HG03103 (cell line): ENCODE measurements around the gene MAD1L1.
"Not testable (repeated sequence)": the region's sequence is repeated elsewhere in the genome, so short reads cannot be mapped to it uniquely, and the experiment has no call there.

ENCODE experiments used
- ATAC-seq: cut with Tn5 transposase; IDR thresholded peaks from one replicate; pipeline ENCODE4 v1.9.1; 2021; ENCODE audit warnings: low read depth; ENCODE audit not compliant: unreplicated experiment

The MAD1L1 gene

DNA sequence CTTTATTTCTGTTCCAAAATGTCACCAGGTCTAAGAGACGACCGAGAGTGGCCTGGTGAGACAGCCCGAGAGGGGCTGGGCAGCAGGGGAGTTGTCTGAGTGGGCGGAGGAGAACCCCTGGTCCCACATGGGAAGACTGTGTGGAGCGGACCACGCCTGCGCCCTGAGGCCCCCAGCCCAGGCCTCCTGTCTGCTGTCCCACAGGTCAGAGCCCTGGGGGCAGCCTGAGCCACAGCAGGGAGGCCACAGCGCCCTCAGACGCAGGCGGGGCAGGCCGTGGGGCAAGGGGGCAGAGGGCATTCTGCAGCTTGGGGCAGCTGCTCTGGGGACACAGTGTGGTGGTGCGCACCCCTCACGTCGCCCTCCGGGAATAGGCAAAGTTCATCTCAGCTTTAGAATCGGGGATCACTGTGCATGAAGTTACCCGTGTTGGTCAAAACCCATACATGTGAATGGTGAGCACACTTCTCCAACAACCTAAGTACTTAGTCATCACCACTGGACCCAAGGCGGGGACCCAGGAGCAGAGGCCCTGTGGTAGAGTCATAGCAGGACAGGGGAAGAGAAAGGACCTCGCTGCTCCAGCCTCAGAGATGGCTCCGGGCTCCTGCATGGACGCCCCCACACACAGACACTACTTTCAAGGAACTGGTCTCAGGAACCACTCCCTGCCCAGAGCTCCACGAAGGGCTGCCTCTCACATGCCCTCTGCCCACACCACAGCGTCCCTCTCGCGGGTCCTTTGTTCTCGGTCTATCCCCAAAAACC, 348.0 kb downstream of the MAD1L1 start:
- ATAC-seq = no peak

DNA sequence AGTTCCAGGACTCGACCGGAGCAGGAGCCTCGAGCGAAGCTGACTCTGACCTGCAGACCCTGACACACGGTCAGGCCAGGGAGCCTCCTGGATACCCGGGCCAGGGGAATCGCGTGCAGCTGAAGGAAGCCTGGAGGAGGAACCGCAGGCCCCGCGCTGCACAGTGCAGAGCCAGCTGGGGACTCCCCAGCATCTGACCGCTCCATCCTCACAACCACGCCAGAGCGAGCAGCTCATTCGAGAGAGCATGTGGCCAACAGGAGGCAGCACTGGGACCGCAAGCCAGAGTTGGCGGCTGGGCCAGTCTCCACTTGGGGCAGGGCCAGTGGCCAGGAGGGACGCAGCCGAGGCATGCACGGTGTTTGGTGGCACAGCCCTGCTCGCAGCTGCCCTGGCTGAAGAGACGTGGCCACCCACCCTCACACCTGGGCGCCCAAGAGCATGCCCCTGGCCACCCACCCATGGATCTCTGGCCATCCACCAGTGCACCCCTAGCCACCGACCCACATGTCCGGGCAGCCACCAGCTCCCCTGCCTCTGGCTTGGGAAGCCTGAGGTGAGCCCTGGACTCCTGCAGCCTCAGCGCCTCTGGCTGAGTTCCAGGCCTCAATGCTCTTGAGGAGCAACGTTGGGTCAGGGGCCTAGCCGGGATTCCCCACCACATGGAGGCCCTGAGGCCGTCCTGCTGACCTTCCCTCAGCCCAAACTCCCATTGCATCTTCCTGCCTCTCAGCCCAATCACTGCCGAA, 348.7 kb downstream of the MAD1L1 start:
- no peak for ATAC-seq

DNA sequence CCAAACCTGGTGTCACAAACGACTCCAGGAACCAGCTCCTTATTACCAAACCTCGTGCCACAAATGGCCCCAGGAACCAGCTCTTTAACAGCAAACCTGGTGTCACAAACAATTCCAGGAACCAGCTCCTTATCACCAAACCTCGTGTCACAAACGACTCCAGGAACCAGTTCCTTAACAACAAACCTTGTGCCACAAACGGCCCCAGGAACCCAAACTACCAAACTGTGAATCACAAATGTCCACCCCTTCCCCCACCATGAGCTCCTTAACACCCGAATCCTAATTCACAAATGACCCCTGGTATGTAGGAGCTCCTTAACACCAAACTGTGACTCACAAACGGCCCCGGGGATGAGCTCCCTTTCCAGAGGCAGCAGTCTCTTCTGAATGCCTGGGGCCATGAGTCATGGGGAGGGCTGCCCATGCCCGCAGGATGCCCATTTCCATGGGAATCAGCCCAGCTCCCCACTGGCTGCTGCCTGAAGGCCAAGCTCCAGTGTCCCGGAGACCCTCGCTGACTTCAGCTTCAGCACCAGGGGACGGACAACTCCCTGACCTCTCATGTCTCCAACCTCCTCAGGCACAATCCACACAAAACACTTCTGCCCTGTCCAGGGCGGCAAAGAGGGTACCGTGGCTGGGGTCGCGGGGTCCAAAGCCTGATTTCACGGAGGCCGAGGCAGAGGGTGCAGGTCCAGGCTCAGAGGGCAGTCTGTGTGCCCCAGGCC, 349.5 kb downstream of the MAD1L1 start:
- ATAC-seq = no peak

DNA sequence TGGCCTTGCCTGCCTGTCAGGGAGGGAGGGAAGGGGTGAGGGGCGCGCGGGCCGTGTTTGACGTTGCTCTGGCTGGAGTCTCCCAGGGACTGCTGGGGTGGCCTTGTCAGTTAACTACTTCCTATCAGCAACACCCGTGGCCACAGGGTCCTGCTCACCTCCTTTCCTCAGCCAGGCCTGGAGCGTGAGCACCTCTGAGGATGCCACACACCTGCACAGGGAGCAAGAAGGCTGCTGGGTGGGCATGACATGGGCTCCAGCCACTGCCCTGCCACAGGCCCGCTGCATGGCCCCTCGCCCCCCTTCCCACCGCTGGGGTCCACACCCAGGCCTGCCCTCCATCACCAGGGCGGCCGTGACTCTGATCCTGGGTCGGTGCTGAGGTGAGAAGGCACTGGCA, 350.3 kb downstream of the MAD1L1 start:
- no peak for ATAC-seq

DNA sequence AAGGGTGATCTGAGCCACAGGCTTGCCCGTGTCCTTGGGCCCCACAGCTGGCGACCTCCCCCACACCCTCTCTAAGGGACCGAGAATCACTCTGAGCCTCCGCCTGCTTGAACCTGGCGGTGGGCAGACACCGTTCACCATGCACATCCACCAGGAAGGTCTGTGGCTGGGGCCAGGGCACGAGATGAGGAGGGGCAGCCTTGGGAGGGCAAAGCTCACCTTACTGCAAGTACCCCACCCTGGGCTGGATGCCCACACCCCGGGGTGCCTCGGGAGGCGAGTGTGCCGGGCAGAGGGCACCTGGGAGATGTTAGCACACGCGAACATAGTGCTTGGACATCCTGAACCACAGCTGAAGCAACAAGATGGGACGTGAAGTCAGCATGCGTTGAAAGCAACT, 350.8 kb downstream of the MAD1L1 start:
- no peak for ATAC-seq

DNA sequence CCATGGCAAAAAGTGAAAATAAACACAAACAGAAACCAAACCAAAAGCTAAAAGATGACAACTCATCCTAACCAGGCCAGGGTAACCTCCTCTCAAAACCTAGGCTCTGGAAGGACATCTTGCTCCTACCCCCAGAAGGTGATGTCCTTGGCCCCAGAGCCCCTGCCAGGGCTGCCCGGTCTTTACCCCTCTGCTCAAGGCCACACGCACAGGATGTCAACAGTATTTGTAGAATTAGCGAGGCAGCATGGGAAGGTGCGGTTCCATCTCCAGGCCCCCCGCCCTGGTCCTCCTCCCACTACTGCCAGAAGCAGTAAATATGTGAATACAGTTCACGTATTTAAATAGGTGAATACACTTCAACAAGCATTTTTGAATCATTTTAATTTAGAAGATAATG, 356.1 kb downstream of the MAD1L1 start:
- not testable (repeated sequence) for ATAC-seq

DNA sequence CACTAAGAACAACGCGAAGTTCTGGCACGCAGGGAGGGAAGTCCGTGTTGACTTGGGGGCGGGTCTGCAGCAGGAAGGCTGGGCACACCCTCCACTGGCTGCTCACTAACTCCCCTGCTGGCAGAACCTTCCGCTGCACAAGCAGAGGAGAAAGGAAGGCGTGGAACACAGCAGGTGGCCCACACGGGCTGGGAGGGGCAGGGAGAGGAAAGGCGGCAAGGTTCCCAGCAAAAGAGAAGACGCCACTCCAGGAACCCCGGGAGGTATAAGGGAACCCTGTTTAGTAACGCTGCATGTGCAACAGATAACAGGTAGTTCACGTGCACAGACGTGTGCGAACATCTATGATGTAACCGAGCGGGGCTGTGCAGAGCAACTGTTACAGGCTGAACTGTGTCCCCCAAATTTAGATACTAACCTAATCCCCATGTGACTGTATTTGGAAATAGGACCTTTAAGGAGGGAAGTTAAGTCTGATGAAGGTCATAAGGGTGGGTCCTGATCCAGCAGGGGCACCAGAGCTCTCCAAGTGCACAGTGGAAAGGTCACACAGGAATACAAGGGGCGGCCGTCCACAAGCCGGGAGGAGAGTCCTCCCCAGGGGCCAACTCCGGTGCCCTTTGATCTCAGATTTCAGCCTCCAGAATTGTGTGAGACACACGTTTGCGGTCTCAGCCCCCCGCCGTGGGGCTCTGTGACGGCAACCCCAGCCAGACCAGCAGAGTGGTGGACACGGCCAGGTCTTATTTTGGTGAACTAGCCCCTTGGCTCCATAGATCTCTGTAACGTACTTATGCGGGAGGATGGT, 357.1 kb downstream of the MAD1L1 start:
- not testable (repeated sequence) for ATAC-seq

DNA sequence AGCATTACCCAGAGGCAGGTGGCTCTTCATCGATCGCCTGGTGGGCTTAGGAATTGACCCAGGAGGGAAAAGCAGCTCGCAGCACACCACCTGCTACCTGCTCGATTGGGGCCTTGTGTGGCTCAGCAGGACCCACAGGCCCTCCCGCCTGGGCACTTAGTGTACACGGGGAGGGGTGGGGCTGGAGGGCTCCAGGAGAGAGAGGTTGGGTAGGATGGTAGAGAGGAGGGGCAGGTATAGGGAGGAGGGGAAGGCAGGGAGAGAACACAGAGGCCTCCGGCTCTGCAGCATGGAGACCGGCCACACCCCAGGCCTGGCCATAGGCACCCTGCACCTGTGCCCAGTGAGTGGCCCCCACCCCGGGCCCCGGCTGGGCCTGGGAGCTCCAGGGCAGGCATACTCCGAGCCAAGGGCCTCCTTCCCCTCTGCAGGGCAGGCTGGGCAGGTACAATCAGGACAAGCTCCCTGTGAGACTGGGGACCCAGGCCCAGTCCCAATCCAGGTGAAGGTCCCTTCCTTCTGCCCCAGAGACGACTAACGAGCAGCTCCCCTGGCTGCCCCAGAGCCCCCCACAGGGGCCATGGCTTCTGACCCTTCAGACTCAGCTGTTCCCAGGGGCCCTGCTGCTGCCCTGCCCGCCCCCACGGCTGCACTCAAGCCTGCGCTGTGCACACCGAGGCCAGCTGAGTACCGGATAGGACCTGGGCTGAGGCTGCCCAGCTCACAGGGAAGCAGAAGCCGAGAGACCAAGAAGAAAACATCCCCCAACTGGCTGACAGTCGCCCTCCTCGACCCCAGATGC, 358.0 kb downstream of the MAD1L1 start:
- ATAC-seq = not testable (repeated sequence)

DNA sequence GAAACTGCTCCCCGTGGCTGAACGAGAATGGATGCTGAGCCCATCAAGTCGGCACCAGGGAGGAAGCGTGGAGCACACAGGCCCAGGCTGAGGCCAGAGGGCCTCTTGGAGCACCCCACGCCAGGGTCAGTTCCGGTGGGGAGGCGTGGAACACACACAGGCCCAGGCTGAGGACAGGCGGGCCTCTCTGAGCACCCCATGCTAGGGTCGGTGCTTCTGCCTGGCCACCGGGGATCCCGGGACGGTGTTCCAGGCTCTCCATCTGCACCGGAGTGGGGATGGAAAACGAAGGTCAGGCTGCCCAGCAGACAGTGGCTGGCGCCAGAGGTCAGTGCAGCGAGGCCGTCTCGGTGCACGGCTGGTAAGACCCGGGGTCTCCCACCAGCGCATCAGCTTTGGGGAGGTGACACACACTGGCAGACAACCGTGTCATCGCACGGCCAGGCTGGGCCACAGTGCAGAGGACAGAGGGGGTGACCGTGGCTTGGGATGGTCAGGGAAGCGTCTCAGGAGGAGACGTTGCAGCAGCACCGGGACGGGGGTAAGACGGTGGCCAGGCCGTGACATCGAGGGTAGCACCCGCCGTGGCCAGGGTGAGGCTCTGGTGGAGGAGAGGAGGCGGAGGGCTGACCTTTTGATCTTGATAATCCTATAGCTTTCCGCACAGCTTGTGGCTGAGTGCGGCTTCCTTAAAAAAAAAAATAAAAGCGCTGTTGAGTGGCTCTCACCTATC, 358.7 kb downstream of the MAD1L1 start:
- ATAC-seq = no peak

DNA sequence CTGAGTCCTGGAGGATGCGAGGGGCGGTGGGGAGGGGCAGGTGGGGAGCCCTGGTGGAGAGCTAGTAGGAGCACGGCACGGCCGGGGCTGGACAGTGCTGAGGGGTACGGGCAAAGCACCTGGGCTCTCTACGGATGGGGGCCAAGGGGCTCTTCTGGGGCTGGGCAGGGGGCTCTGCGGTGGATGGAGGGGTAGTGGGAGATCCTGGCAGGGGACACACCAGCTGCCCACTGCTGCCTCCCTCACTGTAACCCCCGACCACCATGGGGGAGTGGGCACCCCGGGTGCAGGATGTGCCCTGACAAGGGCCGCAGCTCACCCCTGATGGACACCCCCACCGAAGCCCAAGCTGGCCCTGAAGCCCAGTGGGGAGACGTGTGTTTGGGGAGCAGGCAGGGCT, 359.3 kb downstream of the MAD1L1 start:
- ATAC-seq = no peak

DNA sequence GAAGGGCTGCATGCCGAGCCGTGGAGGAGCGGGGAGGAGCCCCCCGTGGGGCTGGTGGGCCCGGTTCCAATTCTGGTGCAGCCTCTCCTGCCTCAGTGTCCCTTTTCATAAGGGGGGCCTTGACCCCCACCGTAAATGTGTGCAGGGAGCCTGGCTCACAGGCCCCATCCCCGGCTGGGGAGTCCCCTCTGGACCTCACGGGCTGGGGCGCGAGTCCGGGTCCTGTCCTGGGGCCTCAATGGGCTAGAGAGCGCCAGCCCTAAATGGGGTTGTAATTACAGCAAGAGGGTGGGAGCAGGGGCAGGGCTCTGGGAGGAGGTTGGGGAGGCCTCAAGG, 359.7 kb downstream of the MAD1L1 start:
- no peak for ATAC-seq

DNA sequence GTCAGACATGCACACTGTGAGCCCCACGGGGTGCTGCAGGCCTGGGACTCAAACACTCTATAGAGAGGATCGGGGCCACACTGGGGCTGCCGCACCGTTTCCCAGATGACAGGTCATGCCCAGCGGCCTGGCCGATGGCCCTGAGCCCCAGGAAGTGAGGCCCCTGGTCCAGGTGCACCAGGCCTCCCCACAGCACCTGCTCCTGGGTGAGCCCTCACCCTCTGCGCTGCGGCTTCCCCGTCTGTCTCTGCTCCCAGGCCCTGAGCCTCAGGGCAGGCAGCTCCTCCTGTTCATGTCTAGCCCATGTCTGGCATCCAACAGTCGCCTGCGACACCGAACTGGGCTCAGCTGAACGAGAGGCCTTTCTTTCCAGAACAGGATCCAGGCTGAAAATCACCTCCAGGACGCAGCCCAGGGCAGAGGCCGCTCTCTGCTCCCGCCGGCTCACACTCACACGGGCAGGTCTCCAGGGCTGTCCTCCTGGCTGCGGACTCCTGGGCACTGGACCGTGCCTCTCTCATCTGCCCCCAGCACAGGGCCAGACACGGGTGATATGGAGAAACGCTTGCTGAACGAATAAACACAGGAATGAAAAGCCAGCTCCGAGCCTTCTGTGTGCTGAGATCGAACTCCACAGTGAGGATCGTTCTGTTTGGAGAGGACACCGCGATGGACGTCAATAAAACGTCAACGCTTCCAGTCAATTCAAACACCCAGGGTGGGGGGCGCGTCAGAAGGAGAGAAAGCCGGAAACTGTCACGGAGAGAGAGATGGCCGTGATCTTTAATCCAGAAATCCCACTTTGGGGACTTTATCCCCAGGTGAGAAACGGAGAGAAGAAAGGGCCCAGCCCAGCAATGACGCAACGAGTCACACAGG, 360.3 kb downstream of the MAD1L1 start:
- no peak for ATAC-seq

DNA sequence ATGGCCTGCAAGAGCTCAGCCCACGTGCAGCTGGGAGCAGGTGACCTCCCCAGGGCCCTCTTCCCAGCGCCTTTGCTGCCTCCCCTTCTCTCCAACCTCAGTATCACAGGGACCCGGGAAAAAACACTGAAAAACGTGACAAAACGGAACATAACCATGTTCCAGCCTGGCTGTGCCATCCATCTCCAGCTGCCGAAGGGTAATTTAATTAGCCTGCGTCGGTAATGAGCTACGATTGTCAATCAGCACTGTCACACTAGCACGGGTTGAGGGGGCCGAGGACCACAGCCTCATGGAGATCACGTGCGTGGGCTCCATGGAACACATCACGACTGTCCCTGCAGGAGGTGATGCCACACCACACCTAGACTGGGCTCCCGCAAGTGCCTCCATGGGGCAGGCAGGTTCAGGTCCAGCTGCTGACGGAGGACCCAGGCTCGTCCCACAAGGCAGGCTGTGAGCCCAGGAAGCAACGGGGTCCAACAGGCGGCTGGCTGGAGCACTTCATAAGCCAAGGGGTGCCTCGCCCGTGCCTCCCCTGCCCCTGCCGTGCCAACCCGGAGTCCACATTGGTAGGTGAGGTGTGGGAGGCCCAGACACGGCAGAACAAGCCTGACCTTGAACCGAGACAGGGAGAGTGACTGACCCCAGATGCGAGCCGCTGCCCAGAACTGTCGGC, 363.2 kb downstream of the MAD1L1 start:
- no peak for ATAC-seq

DNA sequence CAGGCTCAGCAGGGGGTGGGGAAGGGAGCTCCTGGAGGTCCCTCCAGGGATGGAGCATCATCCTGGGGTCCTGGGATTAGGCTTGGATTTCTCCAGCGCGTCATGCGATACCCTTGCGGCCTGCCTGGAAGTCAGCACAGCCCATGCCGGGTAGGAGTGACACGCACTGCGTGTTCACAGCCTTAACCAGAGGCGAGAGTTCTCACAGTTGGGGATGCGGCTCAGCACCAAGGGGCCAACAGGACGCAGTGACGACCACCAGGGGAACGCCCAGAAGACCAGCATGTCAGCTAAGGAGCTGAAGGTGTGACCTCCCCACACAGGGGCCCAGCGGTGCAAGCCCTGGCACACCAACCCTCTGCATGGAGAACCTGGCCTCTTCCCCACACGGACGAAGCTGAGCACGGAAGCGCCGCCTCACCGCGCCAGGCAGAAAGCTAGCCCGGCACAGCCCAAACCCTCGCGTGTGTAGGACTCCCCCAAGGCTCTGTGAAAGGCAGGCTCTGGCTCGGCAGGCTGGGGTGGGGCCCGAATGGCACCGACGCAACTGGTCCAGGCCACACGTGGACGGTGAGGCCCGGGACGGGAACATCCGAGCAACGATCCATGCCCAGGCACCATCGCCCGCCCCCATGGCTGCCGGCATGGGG, 364.1 kb downstream of the MAD1L1 start:
- ATAC-seq = no peak

DNA sequence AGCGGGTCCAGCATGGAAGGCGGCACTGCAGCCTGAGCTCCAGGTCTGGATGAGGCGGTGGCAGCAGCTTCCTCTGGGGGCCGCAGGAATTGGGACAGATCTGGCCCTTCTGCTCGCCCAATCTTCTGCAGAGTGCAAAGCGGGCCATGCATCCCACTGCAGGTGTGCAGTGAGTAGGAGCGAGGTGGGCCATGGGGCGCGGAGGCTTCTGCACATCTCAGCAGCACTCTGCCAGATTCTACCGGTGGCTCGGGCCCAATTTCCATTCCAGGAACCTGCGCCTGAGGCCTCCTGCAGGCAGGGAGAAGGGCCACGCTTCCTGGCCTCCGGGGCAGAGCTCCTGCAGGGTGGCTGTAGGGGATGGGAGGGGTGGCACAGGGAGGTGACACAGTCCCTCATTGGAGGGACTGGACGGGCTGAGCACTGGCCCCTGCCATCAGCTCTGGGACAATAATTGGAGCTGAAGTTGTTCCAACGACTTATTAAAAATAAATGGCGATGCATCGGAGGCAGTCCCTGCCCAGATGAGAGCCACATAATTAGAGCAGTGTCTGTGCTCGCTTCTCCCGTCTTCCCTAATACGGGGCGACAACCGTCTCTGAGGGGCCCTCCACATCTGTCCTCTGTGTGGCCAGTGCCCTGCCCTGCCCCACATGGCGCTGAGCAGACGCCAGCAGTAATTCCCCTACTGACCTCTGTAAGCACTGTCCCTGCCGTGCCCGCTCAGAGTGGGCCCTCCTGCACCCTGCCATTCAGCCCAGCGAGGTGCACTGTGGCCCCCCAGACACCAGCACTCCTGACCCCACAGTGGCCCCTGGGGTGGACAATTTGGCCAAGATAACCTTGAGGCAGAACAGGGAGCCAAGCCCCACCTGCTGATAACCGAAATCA, 365.1 kb downstream of the MAD1L1 start:
- ATAC-seq = no peak

DNA sequence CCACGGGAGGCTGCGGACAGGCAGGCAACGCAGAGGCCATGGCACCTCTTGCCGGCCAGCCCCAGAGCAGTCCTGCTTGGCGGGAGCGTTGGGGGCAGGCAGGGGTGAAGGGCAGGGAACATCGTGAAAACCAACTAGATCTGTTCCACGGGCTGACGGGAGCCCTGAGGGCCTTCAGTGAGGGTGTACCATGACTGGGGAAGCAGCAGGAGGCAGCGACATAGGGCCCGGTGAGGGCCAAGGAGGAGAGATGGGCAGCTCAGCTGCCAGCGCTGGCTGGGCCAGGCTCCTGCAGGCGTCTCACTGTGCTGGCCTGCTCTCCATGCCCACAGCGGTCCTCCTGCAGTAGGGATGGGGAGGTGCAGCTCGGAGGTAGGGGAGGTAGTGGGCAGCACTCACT, 366.1 kb downstream of the MAD1L1 start:
- ATAC-seq = no peak
